Liver (tissue), 9 donors: Measurements from ENCODE around the gene BBS7. TPM values are rescaled to one million over a fixed set of nuclear protein-coding genes. Genes with fewer than 3 reads are reported as not detected.

Experiments
- DNase-seq: peaks from one replicate; pipeline ENCODE4 v3.0.0-alpha.2; 2017; ENCODE audit warnings: low spot score
- H3K27ac ChIP-seq, 2 donors: one replicate each; pipeline ENCODE4 v1.7.0; 2013; ENCODE audit warnings: inconsistent platforms in 2 of 2, low read length in 2 of 2, control low read depth in 1 of 2, low read depth in 1 of 2, mild to moderate bottlenecking in 1 of 2
- H3K27me3 ChIP-seq, 4 donors: one replicate each; pipeline versions ENCODE4 v1.6.1 to v1.7.0; 2013; ENCODE audit warnings: low read length in 3 of 4, inconsistent platforms in 1 of 4, mild to moderate bottlenecking in 1 of 4, moderate library complexity in 1 of 4; ENCODE audit not compliant: control insufficient read depth in 4 of 4, insufficient read depth in 4 of 4
- H3K36me3 ChIP-seq, 4 donors: one replicate each; pipeline versions ENCODE4 v1.6.1 to v1.7.0; 2013; ENCODE audit warnings: low read length in 3 of 4, mild to moderate bottlenecking in 3 of 4, low read depth in 1 of 4, moderate library complexity in 1 of 4; ENCODE audit not compliant: control insufficient read depth in 4 of 4, insufficient read depth in 3 of 4
- H3K4me1 ChIP-seq, 4 donors: one replicate each; pipeline versions ENCODE4 v1.6.1 to v1.7.0; 2013; ENCODE audit warnings: low read length in 3 of 4, mild to moderate bottlenecking in 3 of 4, moderate library complexity in 1 of 4; ENCODE audit not compliant: control insufficient read depth in 4 of 4, insufficient read depth in 4 of 4
- H3K4me3 ChIP-seq, 3 donors: one replicate each; pipeline versions ENCODE4 v1.6.1 to v1.7.0; 2013; ENCODE audit warnings: low read length in 3 of 3, control low read depth in 1 of 3, low read depth in 1 of 3, mild to moderate bottlenecking in 1 of 3
- H3K9ac ChIP-seq, 2 donors: one replicate each; pipeline ENCODE4 v1.7.0; 2013; ENCODE audit warnings: low read length in 2 of 2, mild to moderate bottlenecking in 2 of 2, moderate library complexity in 2 of 2, control low read depth in 1 of 2, low read depth in 1 of 2
- H3K9me3 ChIP-seq, 4 donors: one replicate each; pipeline versions ENCODE4 v1.6.1 to v1.7.0; 2013; ENCODE audit warnings: low read length in 3 of 4; ENCODE audit not compliant: control insufficient read depth in 4 of 4
- ATF3 ChIP-seq: IDR thresholded peaks from 2 replicates; pipeline ENCODE4 v1.6.1; 2016; ENCODE audit warnings: antibody characterized with exemption
- EGR1 ChIP-seq, 2 donors: IDR thresholded peaks; 2 replicates each; pipeline ENCODE4 v1.6.1; 2016 to 2018; ENCODE audit warnings: antibody characterized with exemption in 2 of 2, low read depth in 2 of 2
- FOXA1 ChIP-seq: IDR thresholded peaks from 2 replicates; pipeline ENCODE4 v1.6.1; 2016; ENCODE audit warnings: antibody characterized with exemption
- FOXA2 ChIP-seq: IDR thresholded peaks from 2 replicates; pipeline ENCODE4 v1.6.1; 2016; ENCODE audit warnings: antibody characterized with exemption
- GABPA ChIP-seq, 2 donors: IDR thresholded peaks in 1 of 2; conservative IDR thresholded peaks in 1 of 2; 2 replicates each; pipeline ENCODE4 v1.6.1; 2016; ENCODE audit warnings: antibody characterized with exemption in 2 of 2, mild to moderate bottlenecking in 1 of 2, moderate library complexity in 1 of 2
- HNF4A ChIP-seq, 2 donors: conservative IDR thresholded peaks; 2 replicates each; pipeline ENCODE4 v1.6.1; 2016; ENCODE audit warnings: antibody characterized with exemption in 2 of 2, mild to moderate bottlenecking in 2 of 2
- HNF4G ChIP-seq: IDR thresholded peaks from 2 replicates; pipeline ENCODE4 v1.6.1; 2016; ENCODE audit warnings: antibody characterized with exemption
- JUND ChIP-seq, 2 donors: IDR thresholded peaks; 2 replicates each; pipeline ENCODE4 v1.6.1; 2016; ENCODE audit warnings: antibody characterized with exemption in 2 of 2
- MAX ChIP-seq: IDR thresholded peaks from 2 replicates; pipeline ENCODE4 v1.6.1; 2016; ENCODE audit warnings: antibody characterized with exemption
- NR2F2 ChIP-seq: IDR thresholded peaks from 2 replicates; pipeline ENCODE4 v1.6.1; 2016; ENCODE audit warnings: antibody characterized with exemption
- RAD21 ChIP-seq, 2 donors: IDR thresholded peaks; 2 replicates each; pipeline ENCODE4 v1.6.1; 2016; ENCODE audit warnings: antibody characterized with exemption in 2 of 2, mild to moderate bottlenecking in 2 of 2
- RXRA ChIP-seq, 2 donors: IDR thresholded peaks; 2 replicates each; pipeline ENCODE4 v1.6.1; 2017 to 2018; ENCODE audit warnings: antibody characterized with exemption in 2 of 2, mild to moderate bottlenecking in 1 of 2
- SP1 ChIP-seq: IDR thresholded peaks from 2 replicates; pipeline ENCODE4 v1.6.1; 2018; ENCODE audit warnings: antibody characterized with exemption, mild to moderate bottlenecking
- TAF1 ChIP-seq: conservative IDR thresholded peaks from 2 replicates; pipeline ENCODE4 v1.6.1; 2016; ENCODE audit warnings: antibody characterized with exemption, mild to moderate bottlenecking
- YY1 ChIP-seq: IDR thresholded peaks from 2 replicates; pipeline ENCODE4 v1.6.1; 2016; ENCODE audit warnings: antibody characterized with exemption, mild to moderate bottlenecking
- WGBS: extraction: QIAGEN DNeasy Blood & Tissue Kit; methylation state at CpG from one replicate; pipeline ENCODE4 v1.1.7; 2013; 5-methylcytosine and 5-hydroxymethylcytosine counted together
- polyA plus RNA-seq, 2 donors: library from polyadenylated mRNA; stranded (reverse) in 1 of 2; unstranded in 1 of 2; fragments of 200-250 nt in 1 of 2; fragments of >200 nt in 1 of 2; fragmentation: Nextera tagmentation in 1 of 2; extraction: Ambion mirVana in 1 of 2; gene quantifications; one replicate each; pipeline versions ENCODE4 v1.2.1 to v1.2.3, GENCODE V29; 2013 to 2015
- total RNA-seq, 2 donors: library from RNA; depleted of rRNA; stranded (reverse); fragments of >200 nt; gene quantifications; one replicate each; pipeline ENCODE4 v1.2.3, GENCODE V29; 2014
- TF ChIP-seq, protein P1 (sequence below): IDR thresholded peaks from 2 replicates; pipeline ENCODE4 v1.6.1; 2016; ENCODE audit warnings: antibody characterized with exemption, mild to moderate bottlenecking
- TF ChIP-seq, protein P2 (sequence below): fragments of 150-350 bp; IDR thresholded peaks from 2 replicates; pipeline ENCODE4 v1.5.1; 2017; ENCODE audit warnings: improper control_type of control experiment, low read depth, low read length; ENCODE audit not compliant: missing input control
- TF ChIP-seq, protein P3 (sequence below): IDR thresholded peaks from 2 replicates; pipeline ENCODE4 v1.6.1; 2016; ENCODE audit warnings: antibody characterized with exemption
- donor health status: healthy.
- donor health status: healthy.
- donor health status: healthy.
- donor health status: healthy.
- donor health status: healthy.

Gene BBS7
- total and polyA plus RNA-seq, 4 donors = 1.8 to 8.4 (median 3.1) TPM

DNA sequence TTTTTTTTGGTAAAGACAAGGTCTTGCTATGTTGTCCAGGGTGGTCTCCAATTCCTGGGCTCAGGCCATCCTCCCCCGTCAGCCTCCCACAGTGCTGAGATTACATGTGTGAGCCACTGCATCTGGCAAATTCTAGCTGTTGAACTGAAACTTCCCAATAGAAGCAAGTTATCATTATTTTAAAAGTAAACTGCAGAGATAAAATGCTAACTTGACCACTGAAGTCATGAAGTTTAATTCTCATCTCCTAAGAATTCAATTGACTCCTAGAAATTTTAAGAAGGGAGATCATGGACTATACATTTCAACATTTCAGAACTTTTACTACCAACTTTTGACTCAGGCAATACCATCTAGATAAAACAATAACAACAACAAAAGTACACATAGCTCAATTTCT is 80.8 kb downstream of the BBS7 start:
- Histone ChIP-seq H3K9me3 (peaks cover 0 to 3% (median 0%) of the 10 kb centered on the region in 4 donors), H3K27me3 (no peaks in the 10 kb centered on the region), H3K4me1 (no peaks in the 10 kb centered on the region), H3K36me3 (no peaks in the 10 kb centered on the region), H3K9ac (no peak overlapping the region), H3K27ac (no peak overlapping the region), H3K4me3 (no peak overlapping the region)
- TF ChIP-seq TAF1 = no peak
- no peak for TF ChIP-seq SP1
- no peak for TF ChIP-seq NR2F2
- TF ChIP-seq, protein P1, sequence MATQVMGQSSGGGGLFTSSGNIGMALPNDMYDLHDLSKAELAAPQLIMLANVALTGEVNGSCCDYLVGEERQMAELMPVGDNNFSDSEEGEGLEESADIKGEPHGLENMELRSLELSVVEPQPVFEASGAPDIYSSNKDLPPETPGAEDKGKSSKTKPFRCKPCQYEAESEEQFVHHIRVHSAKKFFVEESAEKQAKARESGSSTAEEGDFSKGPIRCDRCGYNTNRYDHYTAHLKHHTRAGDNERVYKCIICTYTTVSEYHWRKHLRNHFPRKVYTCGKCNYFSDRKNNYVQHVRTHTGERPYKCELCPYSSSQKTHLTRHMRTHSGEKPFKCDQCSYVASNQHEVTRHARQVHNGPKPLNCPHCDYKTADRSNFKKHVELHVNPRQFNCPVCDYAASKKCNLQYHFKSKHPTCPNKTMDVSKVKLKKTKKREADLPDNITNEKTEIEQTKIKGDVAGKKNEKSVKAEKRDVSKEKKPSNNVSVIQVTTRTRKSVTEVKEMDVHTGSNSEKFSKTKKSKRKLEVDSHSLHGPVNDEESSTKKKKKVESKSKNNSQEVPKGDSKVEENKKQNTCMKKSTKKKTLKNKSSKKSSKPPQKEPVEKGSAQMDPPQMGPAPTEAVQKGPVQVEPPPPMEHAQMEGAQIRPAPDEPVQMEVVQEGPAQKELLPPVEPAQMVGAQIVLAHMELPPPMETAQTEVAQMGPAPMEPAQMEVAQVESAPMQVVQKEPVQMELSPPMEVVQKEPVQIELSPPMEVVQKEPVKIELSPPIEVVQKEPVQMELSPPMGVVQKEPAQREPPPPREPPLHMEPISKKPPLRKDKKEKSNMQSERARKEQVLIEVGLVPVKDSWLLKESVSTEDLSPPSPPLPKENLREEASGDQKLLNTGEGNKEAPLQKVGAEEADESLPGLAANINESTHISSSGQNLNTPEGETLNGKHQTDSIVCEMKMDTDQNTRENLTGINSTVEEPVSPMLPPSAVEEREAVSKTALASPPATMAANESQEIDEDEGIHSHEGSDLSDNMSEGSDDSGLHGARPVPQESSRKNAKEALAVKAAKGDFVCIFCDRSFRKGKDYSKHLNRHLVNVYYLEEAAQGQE = no peak
- no peak for TF ChIP-seq RXRA (IDR thresholded peaks at IDR 0.05)
- no peak for TF ChIP-seq FOXA1
- no peak for TF ChIP-seq HNF4G
- no peak for TF ChIP-seq HNF4A (conservative IDR thresholded peaks at IDR 0.05)
- TF ChIP-seq, protein P2, sequence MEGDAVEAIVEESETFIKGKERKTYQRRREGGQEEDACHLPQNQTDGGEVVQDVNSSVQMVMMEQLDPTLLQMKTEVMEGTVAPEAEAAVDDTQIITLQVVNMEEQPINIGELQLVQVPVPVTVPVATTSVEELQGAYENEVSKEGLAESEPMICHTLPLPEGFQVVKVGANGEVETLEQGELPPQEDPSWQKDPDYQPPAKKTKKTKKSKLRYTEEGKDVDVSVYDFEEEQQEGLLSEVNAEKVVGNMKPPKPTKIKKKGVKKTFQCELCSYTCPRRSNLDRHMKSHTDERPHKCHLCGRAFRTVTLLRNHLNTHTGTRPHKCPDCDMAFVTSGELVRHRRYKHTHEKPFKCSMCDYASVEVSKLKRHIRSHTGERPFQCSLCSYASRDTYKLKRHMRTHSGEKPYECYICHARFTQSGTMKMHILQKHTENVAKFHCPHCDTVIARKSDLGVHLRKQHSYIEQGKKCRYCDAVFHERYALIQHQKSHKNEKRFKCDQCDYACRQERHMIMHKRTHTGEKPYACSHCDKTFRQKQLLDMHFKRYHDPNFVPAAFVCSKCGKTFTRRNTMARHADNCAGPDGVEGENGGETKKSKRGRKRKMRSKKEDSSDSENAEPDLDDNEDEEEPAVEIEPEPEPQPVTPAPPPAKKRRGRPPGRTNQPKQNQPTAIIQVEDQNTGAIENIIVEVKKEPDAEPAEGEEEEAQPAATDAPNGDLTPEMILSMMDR = no peak
- no peak for TF ChIP-seq EGR1 (IDR thresholded peaks at IDR 0.05; ENCODE audit: low read depth in 2 of 2)
- TF ChIP-seq, protein P3, sequence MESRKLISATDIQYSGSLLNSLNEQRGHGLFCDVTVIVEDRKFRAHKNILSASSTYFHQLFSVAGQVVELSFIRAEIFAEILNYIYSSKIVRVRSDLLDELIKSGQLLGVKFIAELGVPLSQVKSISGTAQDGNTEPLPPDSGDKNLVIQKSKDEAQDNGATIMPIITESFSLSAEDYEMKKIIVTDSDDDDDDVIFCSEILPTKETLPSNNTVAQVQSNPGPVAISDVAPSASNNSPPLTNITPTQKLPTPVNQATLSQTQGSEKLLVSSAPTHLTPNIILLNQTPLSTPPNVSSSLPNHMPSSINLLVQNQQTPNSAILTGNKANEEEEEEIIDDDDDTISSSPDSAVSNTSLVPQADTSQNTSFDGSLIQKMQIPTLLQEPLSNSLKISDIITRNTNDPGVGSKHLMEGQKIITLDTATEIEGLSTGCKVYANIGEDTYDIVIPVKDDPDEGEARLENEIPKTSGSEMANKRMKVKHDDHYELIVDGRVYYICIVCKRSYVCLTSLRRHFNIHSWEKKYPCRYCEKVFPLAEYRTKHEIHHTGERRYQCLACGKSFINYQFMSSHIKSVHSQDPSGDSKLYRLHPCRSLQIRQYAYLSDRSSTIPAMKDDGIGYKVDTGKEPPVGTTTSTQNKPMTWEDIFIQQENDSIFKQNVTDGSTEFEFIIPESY = no peak
- no peak for TF ChIP-seq FOXA2
- TF ChIP-seq GABPA (IDR thresholded peaks at IDR 0.05 in 1 of 2, conservative IDR thresholded peaks at IDR 0.05 in 1 of 2) = no peak
- TF ChIP-seq JUND (IDR thresholded peaks at IDR 0.05) = no peak
- no peak for TF ChIP-seq ATF3
- no peak for TF ChIP-seq YY1
- TF ChIP-seq MAX = no peak
- no peak for TF ChIP-seq RAD21 (IDR thresholded peaks at IDR 0.05)
- no peak for DNase-seq
- WGBS = 82% methylated on average over 1 of the region's 1 CpG
